Smooth muscle cell (in vitro differentiated cells): ENCODE results near the gene KCNMA1. TPM values are rescaled to one million over a fixed set of nuclear protein-coding genes. Genes with fewer than 3 reads are reported as not detected.

Experiments
- DNase-seq: peaks from one replicate; lab custom pipeline; 2025; ENCODE audit not compliant: unreplicated experiment; lab: John Stamatoyannopoulos, UW
- H2AFZ ChIP-seq: fragments of 200-600 bp; sonication (generic); 2 replicates; pipeline ENCODE4 v1.6.0; 2016; ENCODE audit warnings: antibody characterized with exemption, low read depth, mild to moderate bottlenecking
- H3F3A ChIP-seq: fragments of 200-600 bp; sonication (generic); 2 replicates; pipeline ENCODE4 v1.6.0; 2017; ENCODE audit warnings: antibody characterized with exemption, low read depth
- H3K27ac ChIP-seq: fragments of 200-600 bp; sonication (generic); 2 replicates; pipeline ENCODE4 v1.5.1; 2016; ENCODE audit warnings: low read depth, mild to moderate bottlenecking
- H3K27me3 ChIP-seq: fragments of 200-600 bp; sonication (generic); 2 replicates; pipeline ENCODE4 v1.6.1; 2016; ENCODE audit warnings: low read depth, mild to moderate bottlenecking
- H3K36me3 ChIP-seq: fragments of 200-600 bp; sonication (generic); 2 replicates; pipeline ENCODE4 v1.5.1; 2016; ENCODE audit warnings: low read depth
- H3K4me1 ChIP-seq: fragments of 200-600 bp; sonication (generic); 2 replicates; pipeline ENCODE4 v1.5.1; 2016; ENCODE audit warnings: low read depth
- H3K4me2 ChIP-seq: fragments of 200-600 bp; sonication (generic); 2 replicates; pipeline ENCODE4 v1.6.0; 2016; ENCODE audit warnings: mild to moderate bottlenecking
- H3K4me3 ChIP-seq: fragments of 200-600 bp; sonication (generic); 2 replicates; pipeline ENCODE4 v1.5.1; 2016; ENCODE audit warnings: mild to moderate bottlenecking
- H3K79me2 ChIP-seq: fragments of 200-600 bp; sonication (generic); 2 replicates; pipeline ENCODE4 v1.6.0; 2016; ENCODE audit warnings: low read depth, mild to moderate bottlenecking
- H3K9ac ChIP-seq: fragments of 200-600 bp; sonication (generic); 2 replicates; pipeline ENCODE4 v1.6.0; 2016; ENCODE audit warnings: low read depth
- H3K9me3 ChIP-seq: fragments of 200-600 bp; sonication (generic); replicated peaks from 2 replicates; pipeline ENCODE4 v1.5.1; 2016; ENCODE audit warnings: low read depth
- H4K20me1 ChIP-seq: fragments of 200-600 bp; sonication (generic); 2 replicates; pipeline ENCODE4 v1.6.0; 2016; ENCODE audit warnings: low read depth
- CTCF ChIP-seq: fragments of 200-600 bp; sonication (generic); IDR thresholded peaks from 2 replicates; pipeline ENCODE4 v1.5.1; 2017; ENCODE audit warnings: borderline replicate concordance, mild to moderate bottlenecking, antibody characterized with exemption; ENCODE audit not compliant: insufficient read depth, poor library complexity, severe bottlenecking
- WGBS: methylation state at CpG from one replicate; pipeline ENCODE4 v1.1.7; 2016; ENCODE audit warnings: low lambda C conversion rate; 5-methylcytosine and 5-hydroxymethylcytosine counted together
- polyA plus RNA-seq: library from polyadenylated mRNA; unstranded; fragments of >200 nt; fragmentation: Nextera tagmentation; extraction: Ambion mirVana; gene quantifications from 2 replicates; pipeline ENCODE4 v1.2.1, GENCODE V29; 2016
- total RNA-seq: library from RNA; depleted of rRNA; stranded (reverse); fragments of >200 nt; gene quantifications from 2 replicates; pipeline ENCODE4 v1.2.3, GENCODE V29; 2014

Gene KCNMA1
- total and polyA plus RNA-seq, 2 experiments from 2014 or later: 9.1 to 23.4 TPM

GRCh38 chr10:77380723-77381122 is 256.9 kb downstream of the KCNMA1 start:
- Histone ChIP-seq H3K4me2 (no peak overlapping the region), H3F3A (no peaks in the 10 kb centered on the region), H3K9ac (no peak overlapping the region), H3K27ac (no peak overlapping the region), H2AFZ (no peak overlapping the region), H3K36me3 (no peaks in the 10 kb centered on the region), H3K4me3 (no peak overlapping the region), H3K27me3 (no peaks in the 10 kb centered on the region), H3K4me1 (no peaks in the 10 kb centered on the region), H4K20me1 (no peaks in the 10 kb centered on the region), H3K79me2 (no peaks in the 10 kb centered on the region), H3K9me3 (no peaks in the 10 kb centered on the region)
- TF ChIP-seq CTCF: no peak
- WGBS: 97% methylated on average over 1 of the region's 1 CpG
- DNase-seq: no peak

GRCh38 chr10:77380191-77380590 is 257.4 kb downstream of the KCNMA1 start:
- Histone ChIP-seq H3K27ac (no peak overlapping the region), H3K4me2 (no peak overlapping the region), H3F3A (no peaks in the 10 kb centered on the region), H3K4me1 (no peaks in the 10 kb centered on the region), H3K79me2 (no peaks in the 10 kb centered on the region), H3K4me3 (no peak overlapping the region), H3K36me3 (no peaks in the 10 kb centered on the region), H2AFZ (no peak overlapping the region), H4K20me1 (no peaks in the 10 kb centered on the region), H3K9me3 (no peaks in the 10 kb centered on the region), H3K27me3 (no peaks in the 10 kb centered on the region), H3K9ac (no peak overlapping the region)
- DNase-seq: no peak
- no peak for TF ChIP-seq CTCF
- WGBS: 74% methylated on average over 3 of the region's 3 CpGs

- H3K27ac ChIP-seq: no peak overlapping the region
- no peak overlapping the region for H3K4me3 ChIP-seq
- H2AFZ ChIP-seq: no peak overlapping the region
- no peaks in the 10 kb centered on the region for H3F3A ChIP-seq
- no peaks in the 10 kb centered on the region for H4K20me1 ChIP-seq
- no peak for TF ChIP-seq CTCF
- H3K4me1 ChIP-seq: no peaks in the 10 kb centered on the region
- H3K27me3 ChIP-seq: no peaks in the 10 kb centered on the region
- 94% methylated on average over 4 of the region's 4 CpGs for WGBS
- no peak overlapping the region for H3K9ac ChIP-seq
- H3K4me2 ChIP-seq: no peak overlapping the region
- no peaks in the 10 kb centered on the region for H3K9me3 ChIP-seq
- no peaks in the 10 kb centered on the region for H3K36me3 ChIP-seq
- no peaks in the 10 kb centered on the region for H3K79me2 ChIP-seq
- no peak for DNase-seq
These were observed 258.9 kb downstream of the KCNMA1 start for GRCh38 chr10:77378366-77379349.
